GM19099 (cell line): ENCODE data around the gene KAT7.

ENCODE experiments used
- POLR2A ChIP-seq: IDR thresholded peaks from 3 replicates; pipeline ENCODE4 v1.6.1; 2011; ENCODE audit warnings: low read depth; ENCODE audit not compliant: insufficient read length; ENCODE audit errors: extremely low read depth

Gene KAT7

GRCh38 chr17:49842371-49842770, 53.9 kb downstream of the KAT7 start:
- no peak for TF ChIP-seq POLR2A

GRCh38 chr17:49842846-49843245, 54.4 kb downstream of the KAT7 start:
- no peak for TF ChIP-seq POLR2A

DNA sequence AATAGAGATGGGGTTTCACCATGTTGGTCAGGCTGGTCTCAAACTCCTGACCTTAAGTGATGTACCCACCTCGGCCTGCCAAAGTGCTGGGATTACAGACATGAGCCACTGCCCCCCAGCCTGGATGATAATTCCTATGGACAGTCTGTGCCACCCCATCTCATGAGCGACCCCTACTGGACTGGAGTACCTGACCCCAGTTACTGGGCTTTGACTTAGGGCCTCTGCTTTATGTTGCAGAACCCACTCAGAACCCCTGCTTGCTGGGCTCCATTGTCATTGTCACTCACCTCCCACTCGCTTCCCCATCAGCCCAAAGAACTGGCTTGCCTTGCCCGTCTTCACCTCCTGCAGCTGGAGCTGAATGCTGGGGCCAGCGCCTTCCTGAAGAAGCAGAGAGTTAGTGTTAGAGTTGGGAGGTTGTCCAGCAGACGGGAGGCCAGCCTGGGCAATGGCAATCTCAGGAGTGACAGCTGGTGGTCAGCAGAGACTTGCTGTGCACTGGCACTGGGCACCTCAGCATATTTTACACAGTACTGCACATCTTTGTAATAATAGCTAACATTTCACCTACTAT, 55.4 kb downstream of the KAT7 start:
- no peak for TF ChIP-seq POLR2A

DNA sequence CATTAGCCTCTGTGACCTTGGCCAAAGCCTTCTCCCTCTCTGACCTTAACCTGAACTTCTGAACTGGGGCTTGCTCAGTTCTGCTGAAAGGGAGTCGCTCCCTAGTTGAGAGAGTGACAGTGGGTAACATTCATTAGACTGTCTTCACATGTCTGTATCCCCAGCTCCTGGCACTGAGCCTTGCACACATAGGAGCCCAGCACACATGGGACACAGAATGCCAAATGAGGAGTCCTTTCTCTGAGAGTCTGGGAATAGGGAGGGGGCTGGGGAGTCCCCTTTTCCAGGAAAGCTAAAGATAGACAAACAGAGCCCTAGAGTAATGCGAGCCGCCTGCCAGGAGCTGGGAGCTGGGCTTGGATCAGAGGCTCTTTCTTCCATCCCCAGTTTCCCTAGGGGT, 56.8 kb downstream of the KAT7 start:
- no peak for TF ChIP-seq POLR2A

DNA sequence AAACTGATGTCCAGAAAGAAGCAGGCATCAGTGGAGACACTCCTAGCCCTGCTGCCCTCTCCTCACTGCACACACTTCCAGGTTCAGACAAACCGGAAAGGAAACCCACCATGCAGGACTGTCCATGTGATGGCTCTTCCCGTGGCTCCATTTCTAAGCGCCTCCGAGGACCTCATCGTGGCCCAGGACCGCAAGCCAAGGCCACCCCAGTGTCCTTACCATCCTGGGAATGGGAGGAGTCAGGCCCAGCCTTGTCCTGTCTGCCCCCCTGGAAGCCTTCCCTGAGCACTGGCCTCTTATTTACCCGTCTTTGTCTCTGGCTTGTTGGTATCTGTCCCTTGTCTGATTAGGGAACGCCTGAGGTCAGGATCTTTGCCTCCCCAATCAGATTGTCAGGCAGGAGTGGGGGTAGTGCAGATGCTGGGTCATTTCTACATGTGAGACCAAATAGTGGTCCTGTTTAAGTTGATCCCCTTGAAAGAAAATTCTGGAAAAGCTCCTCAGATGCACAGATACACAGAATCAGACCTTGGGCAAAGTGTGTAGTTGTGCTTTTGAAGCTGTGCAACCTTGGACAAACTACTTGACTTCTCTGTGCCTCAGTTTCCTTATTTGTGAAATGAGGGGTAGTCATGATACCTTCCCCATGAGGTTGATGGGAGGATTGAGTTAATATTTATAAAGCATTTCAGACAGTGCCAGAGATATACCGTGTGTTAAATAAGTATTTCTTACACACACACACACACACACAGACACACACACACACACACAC, 58.6 kb downstream of the KAT7 start:
- no peak for TF ChIP-seq POLR2A

DNA sequence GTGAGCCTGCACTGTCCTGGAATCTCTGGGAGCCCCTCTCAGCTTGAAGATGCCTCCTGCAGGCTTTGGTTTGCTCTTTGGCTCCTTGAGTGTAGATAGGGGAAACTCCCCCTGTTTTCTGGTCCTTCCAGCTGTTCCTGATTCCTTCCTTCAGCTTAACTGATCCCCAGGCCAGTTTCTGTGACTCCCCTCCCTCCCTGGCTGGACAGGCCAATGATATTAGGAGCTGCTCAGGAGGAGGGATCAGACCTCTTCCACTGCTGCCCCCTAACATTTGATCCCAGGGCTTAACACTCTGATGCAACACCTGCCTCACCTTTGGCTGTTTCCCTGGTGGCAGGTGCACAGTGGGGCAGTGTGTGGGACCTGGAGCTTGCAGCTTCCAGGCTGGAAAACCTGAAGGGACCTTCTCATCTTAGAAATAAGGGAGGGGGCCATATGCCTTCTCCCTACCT, 59.6 kb downstream of the KAT7 start, which contains the start of gene TAC4:
TSS of gene TAC4 (minus strand) at position 51 of the 455 bp plus-strand sequence. CDS start 52 bp downstream, outside the sequence.
- TF ChIP-seq POLR2A, result no peak

DNA sequence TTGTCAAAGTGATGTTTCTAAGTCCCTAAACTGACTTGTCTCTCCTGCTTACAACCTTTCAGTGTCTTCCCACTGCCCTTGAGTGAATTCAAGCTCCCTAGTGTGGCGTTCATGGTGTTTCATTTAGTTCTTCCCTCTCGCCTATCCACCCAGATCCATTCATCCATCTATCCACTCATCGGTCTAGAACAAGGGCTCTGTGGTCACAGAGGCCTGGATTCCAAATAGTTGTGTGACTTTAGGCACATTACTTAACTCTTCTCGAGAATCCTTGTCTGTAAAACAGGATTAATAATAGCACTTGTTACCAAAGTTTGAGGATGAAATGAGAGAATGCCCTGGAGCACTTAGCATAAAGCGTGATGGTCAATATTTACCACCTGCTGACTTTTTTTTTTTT, 60.3 kb downstream of the KAT7 start:
- TF ChIP-seq POLR2A, result no peak

GRCh38 chr17:49850218-49850610, 61.7 kb downstream of the KAT7 start:
- no peak for TF ChIP-seq POLR2A

DNA sequence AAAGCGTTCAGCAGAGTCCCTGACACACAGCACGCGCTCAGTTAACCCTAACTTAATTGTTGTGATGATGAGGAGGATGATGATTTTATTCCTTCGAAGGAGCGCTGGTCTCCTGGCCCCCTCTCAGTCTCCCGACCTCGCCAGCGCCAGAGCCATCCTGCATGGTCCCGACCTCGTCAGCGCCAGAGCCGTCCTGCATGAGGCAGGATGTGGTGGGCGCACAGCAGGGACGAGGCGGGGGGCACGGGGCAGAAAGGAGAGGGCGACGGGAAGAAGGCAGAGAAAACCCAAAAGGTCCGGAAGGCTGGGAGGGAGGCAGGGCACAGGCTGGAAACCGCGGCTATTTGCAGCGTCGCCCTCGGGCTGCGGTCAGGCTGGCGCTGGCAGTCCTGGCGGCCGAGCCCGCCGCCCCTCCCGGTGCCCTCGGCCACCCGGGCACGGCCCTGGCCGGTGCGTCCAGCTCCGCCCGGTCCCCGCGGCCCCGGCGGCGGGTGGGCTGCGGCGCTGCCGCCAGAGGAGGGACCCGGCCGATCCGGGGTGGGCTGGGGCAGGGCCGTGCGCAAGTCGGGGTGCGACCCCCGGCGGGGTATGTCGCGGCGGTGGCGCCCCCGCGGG, 62.4 kb downstream of the KAT7 start:
- TF ChIP-seq POLR2A, result no peak

GRCh38 chr17:49851387-49852291, 63.2 kb downstream of the KAT7 start:
- TF ChIP-seq POLR2A, result no peak

- TF ChIP-seq POLR2A, result no peak
These were observed 65.1 kb downstream of the KAT7 start for GRCh38 chr17:49853470-49854015.

- TF ChIP-seq POLR2A, result no peak
These were observed 65.6 kb downstream of the KAT7 start for GRCh38 chr17:49854126-49854525.

DNA sequence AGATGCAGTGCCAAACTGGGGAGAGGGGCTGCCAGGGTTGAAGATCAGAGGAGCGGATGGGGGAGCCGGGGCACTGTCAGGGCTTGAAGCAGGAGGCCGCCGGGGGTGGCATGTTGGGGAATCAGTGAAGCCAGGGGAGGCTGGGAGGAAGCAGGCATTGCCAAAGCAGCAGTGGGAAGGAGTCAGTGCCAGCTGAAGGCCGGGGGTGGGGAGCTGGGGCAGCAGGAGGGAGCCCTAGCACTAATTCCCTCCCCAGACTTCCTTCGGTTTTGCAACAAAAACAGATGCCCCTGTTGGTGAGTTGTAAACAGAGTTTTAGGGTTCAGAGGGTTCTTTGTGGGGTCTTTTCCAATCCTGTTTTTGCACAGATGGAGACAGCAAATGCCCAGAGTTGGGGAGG, 70.3 kb downstream of the KAT7 start:
- no peak for TF ChIP-seq POLR2A
